ENCODE measurements around the gene ABCA13. TPM values are rescaled to one million over a fixed set of nuclear protein-coding genes. Genes with fewer than 3 reads are reported as not detected.

Gene ABCA13
- total and polyA plus RNA-seq, 2 of the 4 experiments (the other 2 are of a cell fraction), result under 0.01 to 0.07 TPM

DNA sequence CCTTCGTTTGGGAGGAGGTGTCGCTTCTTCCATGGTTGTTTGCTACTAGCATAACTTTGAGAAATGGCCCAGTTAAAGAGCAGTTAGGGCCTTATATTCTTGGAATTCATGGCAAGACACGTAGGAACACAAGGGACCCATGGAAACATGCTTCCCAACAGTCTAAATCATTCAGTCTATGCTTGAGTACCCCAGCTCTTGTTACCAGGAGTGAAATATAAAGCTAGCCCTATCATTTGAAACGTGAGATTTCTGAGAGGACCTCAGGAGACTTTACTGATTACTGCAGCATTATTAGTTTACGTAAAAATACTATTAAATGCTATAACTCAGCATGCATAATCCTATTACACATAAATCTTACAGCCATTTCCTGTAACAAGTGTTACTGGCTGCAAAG is 424.5 kb downstream of the ABCA13 start:
- Histone ChIP-seq H3K23ac (ENCODE audit: low read depth, low read length) (no peak overlapping the region), H2BK15ac (ENCODE audit: low read depth, low read length) (no peak overlapping the region), H3K4me3 (ENCODE audit: insufficient read depth, low read depth, low read length) (no peak overlapping the region), H3K27ac (ENCODE audit: insufficient read depth, low read length) (no peak overlapping the region), H3K4me1 (ENCODE audit: control insufficient read depth, insufficient read depth, low read length) (no peaks in the 10 kb centered on the region), H3K14ac (replicated peaks; ENCODE audit: low read depth, low read length) (no peak overlapping the region), H2BK120ac (ENCODE audit: low read depth, low read length) (no peak overlapping the region), H4K20me1 (ENCODE audit: insufficient read depth, low read length) (no peaks in the 10 kb centered on the region), H3K9me3 (ENCODE audit: control insufficient read depth, insufficient read depth, low read length) (no peaks in the 10 kb centered on the region), H3K18ac (ENCODE audit: low read depth, low read length) (no peak overlapping the region), H3K9me1 (ENCODE audit: insufficient read depth, low read length) (no peaks in the 10 kb centered on the region), H4K5ac (ENCODE audit: low read depth, low read length) (no peak overlapping the region), H2BK5ac (ENCODE audit: low read depth, low read length, poor library complexity, severe bottlenecking) (no peak overlapping the region), H4K8ac (ENCODE audit: low read depth in 2 of 2, low read length in 2 of 2) (no peak overlapping the region), H3K27me3 (ENCODE audit: control insufficient read depth, insufficient read depth, low read length) (no peaks in the 10 kb centered on the region), H4K91ac (ENCODE audit: insufficient read depth, low read depth, low read length) (no peak overlapping the region), H2BK20ac (ENCODE audit: low read depth, low read length) (no peak overlapping the region), H2AK5ac (ENCODE audit: low read depth, low read length) (no peak overlapping the region), H2AFZ (replicated peaks; ENCODE audit: low read length, poor library complexity) (no peak overlapping the region), H3K56ac (ENCODE audit: extremely low read depth, insufficient read depth, low read length) (no peak overlapping the region), H3K4ac (ENCODE audit: low read depth, low read length) (no peak overlapping the region), H2AK9ac (replicated peaks; ENCODE audit: low read depth, low read length, poor library complexity) (no peak overlapping the region), H3K4me2 (ENCODE audit: low read depth, low read length) (no peak overlapping the region), H3K36me3 (ENCODE audit: control insufficient read depth, insufficient read depth, low read length) (no peaks in the 10 kb centered on the region), H3K9ac (ENCODE audit: low read depth, low read length) (no peak overlapping the region), H3K79me1 (ENCODE audit: low read depth in 1 of 2, low read length in 2 of 2) (no peaks in the 10 kb centered on the region)
- DNase-seq (no peak), ATAC-seq (ENCODE audit: low read depth) (no peak)
- WGBS, 2 experiments (ENCODE audit: extremely low coverage in 2 of 2, insufficient read length in 1 of 2), result no CpG with 5 or more reads among the region's 5 CpGs
- dilution Hi-C loops (cut with HindIII; ENCODE audit: low sequenced_read_pairs, unreplicated experiment) (no loop called here), in situ Hi-C loops (cut with MboI; ENCODE audit: low sequenced_read_pairs) (no loop called here), intact Hi-C loops (cut with micrococcal nuclease) (no loop called here)
- BruUV-seq (replicated peaks), result no TSS peak
- POLR2A ChIA-PET (ENCODE audit: unreplicated experiment), result no interaction called here
- CTCF ChIA-PET, result no interaction called here
- TF ChIP-seq RFX5 (IDR thresholded peaks at IDR 0.05; ENCODE audit: low read depth, low read length) (no peak), BHLHE40 (IDR thresholded peaks at IDR 0.05; ENCODE audit: low read depth, low read length) (no peak), RAD21 (IDR thresholded peaks at IDR 0.05; ENCODE audit: low read length) (no peak), FOS (IDR thresholded peaks at IDR 0.05; ENCODE audit: low read depth, low read length) (no peak), SMC3 (IDR thresholded peaks at IDR 0.05; ENCODE audit: low read depth, low read length) (no peak), MXI1 (IDR thresholded peaks at IDR 0.05; ENCODE audit: borderline replicate concordance, low read depth, low read length) (no peak), RCOR1 (IDR thresholded peaks at IDR 0.05; ENCODE audit: insufficient replicate concordance, low read length) (no peak), POLR2A (IDR thresholded peaks at IDR 0.05; ENCODE audit: low read depth, low read length) (no peak), CHD1 (IDR thresholded peaks at IDR 0.05; ENCODE audit: low read depth, low read length) (no peak), MAZ (IDR thresholded peaks at IDR 0.05; ENCODE audit: borderline replicate concordance, low read depth, low read length) (no peak), MAFK (IDR thresholded peaks at IDR 0.05; ENCODE audit: low read depth, low read length) (no peak), NFE2L2 (IDR thresholded peaks at IDR 0.05; ENCODE audit: low read depth, low read length) (no peak), CEBPB (IDR thresholded peaks at IDR 0.05; ENCODE audit: low read depth, low read length) (no peak)
- TF ChIP-seq, protein P1, sequence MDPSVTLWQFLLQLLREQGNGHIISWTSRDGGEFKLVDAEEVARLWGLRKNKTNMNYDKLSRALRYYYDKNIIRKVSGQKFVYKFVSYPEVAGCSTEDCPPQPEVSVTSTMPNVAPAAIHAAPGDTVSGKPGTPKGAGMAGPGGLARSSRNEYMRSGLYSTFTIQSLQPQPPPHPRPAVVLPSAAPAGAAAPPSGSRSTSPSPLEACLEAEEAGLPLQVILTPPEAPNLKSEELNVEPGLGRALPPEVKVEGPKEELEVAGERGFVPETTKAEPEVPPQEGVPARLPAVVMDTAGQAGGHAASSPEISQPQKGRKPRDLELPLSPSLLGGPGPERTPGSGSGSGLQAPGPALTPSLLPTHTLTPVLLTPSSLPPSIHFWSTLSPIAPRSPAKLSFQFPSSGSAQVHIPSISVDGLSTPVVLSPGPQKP (IDR thresholded peaks at IDR 0.05; ENCODE audit: borderline replicate concordance, low read depth, low read length), result no peak
- TF ChIP-seq, protein P2, sequence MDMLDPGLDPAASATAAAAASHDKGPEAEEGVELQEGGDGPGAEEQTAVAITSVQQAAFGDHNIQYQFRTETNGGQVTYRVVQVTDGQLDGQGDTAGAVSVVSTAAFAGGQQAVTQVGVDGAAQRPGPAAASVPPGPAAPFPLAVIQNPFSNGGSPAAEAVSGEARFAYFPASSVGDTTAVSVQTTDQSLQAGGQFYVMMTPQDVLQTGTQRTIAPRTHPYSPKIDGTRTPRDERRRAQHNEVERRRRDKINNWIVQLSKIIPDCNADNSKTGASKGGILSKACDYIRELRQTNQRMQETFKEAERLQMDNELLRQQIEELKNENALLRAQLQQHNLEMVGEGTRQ (IDR thresholded peaks at IDR 0.05; ENCODE audit: low read depth, low read length), result no peak
- TF ChIP-seq, protein P3, sequence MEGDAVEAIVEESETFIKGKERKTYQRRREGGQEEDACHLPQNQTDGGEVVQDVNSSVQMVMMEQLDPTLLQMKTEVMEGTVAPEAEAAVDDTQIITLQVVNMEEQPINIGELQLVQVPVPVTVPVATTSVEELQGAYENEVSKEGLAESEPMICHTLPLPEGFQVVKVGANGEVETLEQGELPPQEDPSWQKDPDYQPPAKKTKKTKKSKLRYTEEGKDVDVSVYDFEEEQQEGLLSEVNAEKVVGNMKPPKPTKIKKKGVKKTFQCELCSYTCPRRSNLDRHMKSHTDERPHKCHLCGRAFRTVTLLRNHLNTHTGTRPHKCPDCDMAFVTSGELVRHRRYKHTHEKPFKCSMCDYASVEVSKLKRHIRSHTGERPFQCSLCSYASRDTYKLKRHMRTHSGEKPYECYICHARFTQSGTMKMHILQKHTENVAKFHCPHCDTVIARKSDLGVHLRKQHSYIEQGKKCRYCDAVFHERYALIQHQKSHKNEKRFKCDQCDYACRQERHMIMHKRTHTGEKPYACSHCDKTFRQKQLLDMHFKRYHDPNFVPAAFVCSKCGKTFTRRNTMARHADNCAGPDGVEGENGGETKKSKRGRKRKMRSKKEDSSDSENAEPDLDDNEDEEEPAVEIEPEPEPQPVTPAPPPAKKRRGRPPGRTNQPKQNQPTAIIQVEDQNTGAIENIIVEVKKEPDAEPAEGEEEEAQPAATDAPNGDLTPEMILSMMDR (conservative IDR thresholded peaks at IDR 0.05; ENCODE audit: low read depth, low read length), result no peak
